Measurements from ENCODE around the gene PACSIN2.

DNA sequence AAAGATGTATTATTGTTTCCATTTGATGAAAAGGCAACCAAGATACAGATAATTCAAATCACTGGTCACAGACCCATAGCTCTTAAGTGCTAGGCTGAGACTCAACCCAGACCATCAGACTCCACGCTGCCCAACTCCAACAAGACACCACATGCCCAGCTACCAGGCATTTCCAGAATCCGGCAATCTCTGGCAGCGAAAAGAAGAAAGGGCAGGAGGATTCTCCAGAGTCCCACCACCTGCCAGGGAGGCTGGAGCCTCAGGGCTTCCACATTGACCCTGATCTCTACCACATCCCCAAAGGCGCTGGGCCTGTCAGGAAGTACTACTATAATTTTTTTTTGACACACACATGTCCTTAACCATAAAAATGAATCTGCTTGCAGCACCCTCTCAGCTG, 96.4 kb downstream of the PACSIN2 start:
- no peak for TF ChIP-seq POLR2A (IDR thresholded peaks at IDR 0.05)
- TF ChIP-seq, protein P1, sequence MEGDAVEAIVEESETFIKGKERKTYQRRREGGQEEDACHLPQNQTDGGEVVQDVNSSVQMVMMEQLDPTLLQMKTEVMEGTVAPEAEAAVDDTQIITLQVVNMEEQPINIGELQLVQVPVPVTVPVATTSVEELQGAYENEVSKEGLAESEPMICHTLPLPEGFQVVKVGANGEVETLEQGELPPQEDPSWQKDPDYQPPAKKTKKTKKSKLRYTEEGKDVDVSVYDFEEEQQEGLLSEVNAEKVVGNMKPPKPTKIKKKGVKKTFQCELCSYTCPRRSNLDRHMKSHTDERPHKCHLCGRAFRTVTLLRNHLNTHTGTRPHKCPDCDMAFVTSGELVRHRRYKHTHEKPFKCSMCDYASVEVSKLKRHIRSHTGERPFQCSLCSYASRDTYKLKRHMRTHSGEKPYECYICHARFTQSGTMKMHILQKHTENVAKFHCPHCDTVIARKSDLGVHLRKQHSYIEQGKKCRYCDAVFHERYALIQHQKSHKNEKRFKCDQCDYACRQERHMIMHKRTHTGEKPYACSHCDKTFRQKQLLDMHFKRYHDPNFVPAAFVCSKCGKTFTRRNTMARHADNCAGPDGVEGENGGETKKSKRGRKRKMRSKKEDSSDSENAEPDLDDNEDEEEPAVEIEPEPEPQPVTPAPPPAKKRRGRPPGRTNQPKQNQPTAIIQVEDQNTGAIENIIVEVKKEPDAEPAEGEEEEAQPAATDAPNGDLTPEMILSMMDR (IDR thresholded peaks at IDR 0.05): no peak

Measured in thyroid gland (tissue), 4 donors.